GM12874 (cell line): ENCODE data around the gene SMAD4.

Experiments used
- CTCF ChIP-seq: IDR thresholded peaks from 2 replicates; pipeline ENCODE4 v1.5.1; 2011; ENCODE audit warnings: low read depth, mild to moderate bottlenecking, control low read depth, low read length, moderate library complexity; ENCODE audit not compliant: insufficient read depth

The SMAD4 gene

GRCh38 chr18:51076503-51076902 lies 46.5 kb downstream of the SMAD4 start:
- TF ChIP-seq CTCF = no peak

DNA sequence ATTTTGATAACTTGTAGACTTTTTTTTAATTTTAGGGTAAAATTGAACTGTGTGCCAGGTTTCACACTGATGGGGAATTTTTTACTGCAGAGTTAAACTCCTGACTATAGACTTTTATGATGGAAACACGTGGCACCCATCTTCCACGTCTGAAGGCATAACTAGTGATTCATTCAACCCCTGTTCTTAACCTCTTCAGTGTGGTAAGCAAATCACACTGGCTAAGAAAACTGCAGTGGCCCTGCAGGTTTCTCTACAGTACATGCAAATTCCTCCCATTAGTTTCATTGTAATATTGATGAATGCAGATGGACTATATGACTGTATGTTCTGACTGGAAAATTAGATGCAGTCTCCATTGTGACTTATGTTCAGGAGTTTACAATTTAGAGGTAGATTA lies 47.2 kb downstream of the SMAD4 start:
- TF ChIP-seq CTCF = no peak

DNA sequence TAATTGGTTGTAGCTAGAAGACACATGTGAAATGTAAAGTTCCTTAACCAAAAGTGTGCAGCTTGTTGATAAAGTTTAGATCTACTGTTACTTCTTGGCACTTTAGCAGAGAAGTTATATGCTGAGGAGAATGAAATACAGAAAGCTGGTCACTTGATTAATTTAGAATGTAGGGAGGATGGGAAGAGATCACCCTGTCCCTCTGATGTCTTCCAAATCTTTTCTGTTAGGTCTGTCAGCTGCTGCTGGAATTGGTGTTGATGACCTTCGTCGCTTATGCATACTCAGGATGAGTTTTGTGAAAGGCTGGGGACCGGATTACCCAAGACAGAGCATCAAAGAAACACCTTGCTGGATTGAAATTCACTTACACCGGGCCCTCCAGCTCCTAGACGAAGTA lies 48.0 kb downstream of the SMAD4 start:
- no peak for TF ChIP-seq CTCF

- TF ChIP-seq CTCF = no peak
Observed at GRCh38 chr18:51082571-51083267, 52.7 kb downstream of the SMAD4 start.

DNA sequence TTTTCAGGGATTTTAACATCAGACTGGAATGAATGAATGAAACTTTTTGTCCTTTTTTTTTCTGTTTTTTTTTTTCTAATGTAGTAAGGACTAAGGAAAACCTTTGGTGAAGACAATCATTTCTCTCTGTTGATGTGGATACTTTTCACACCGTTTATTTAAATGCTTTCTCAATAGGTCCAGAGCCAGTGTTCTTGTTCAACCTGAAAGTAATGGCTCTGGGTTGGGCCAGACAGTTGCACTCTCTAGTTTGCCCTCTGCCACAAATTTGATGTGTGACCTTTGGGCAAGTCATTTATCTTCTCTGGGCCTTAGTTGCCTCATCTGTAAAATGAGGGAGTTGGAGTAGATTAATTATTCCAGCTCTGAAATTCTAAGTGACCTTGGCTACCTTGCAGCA lies 53.4 kb downstream of the SMAD4 start:
- TF ChIP-seq CTCF = no peak

GRCh38 chr18:51088410-51088809 lies 58.4 kb downstream of the SMAD4 start:
- TF ChIP-seq CTCF = no peak

- TF ChIP-seq CTCF = no peak
Observed at GRCh38 chr18:51089691-51090090, 59.7 kb downstream of the SMAD4 start.
